SK-N-SH (cell line): ENCODE data around the gene MRPS33. TPM values are rescaled to one million over a fixed set of nuclear protein-coding genes. Genes with fewer than 3 reads are reported as not detected.

Experiments used
- CTCF ChIA-PET: fragments of 300-600, 350-600 bp; formaldehyde crosslinking; extraction: SDS; loops from one replicate; lab custom pipeline; 2021; lab: Yijun Ruan, JAX
- POLR2A ChIA-PET: fragments of 350-600 bp; sonication (Branson Sonifier 250); formaldehyde crosslinking; extraction: SDS; loops from one replicate; lab custom pipeline; 2020; ENCODE audit warnings: antibody characterized with exemption, inconsistent platforms; lab: Yijun Ruan, JAX
- DNase-seq: peaks from one replicate; pipeline ENCODE4 v3.0.0; 2012
- H2AFZ ChIP-seq: fragments of 200-600 bp; sonication (generic); 2 replicates; pipeline ENCODE4 v1.8.1; 2016; ENCODE audit warnings: antibody characterized with exemption, mild to moderate bottlenecking, low read depth
- H3F3A ChIP-seq: fragments of 200-600 bp; sonication (generic); replicated peaks from 2 replicates; pipeline ENCODE3; 2016; ENCODE audit warnings: antibody characterized with exemption, mild to moderate bottlenecking; ENCODE audit not compliant: insufficient read depth
- H3K27ac ChIP-seq, 2 experiments: fragments of 200-500 bp in 1 of 2; fragments of 200-600 bp in 1 of 2; sonication (Bioruptor generic) in 1 of 2; sonication (generic), shearing (Covaris generic) in 1 of 2; 2 replicates each; pipeline versions ENCODE4 v1.5.1 to v1.6.1; 2014 to 2016; ENCODE audit warnings: low read depth in 2 of 2, inconsistent platforms in 1 of 2, low read length in 1 of 2, mild to moderate bottlenecking in 1 of 2, mixed read lengths in 1 of 2
- H3K27me3 ChIP-seq: fragments of 200-600 bp; sonication (generic), shearing (Covaris generic); 2 replicates; pipeline ENCODE4 v1.6.1; 2016; ENCODE audit warnings: mixed run types; ENCODE audit not compliant: insufficient read depth
- H3K36me3 ChIP-seq, 2 experiments: fragments of 200-500 bp in 1 of 2; fragments of 200-600 bp in 1 of 2; sonication (Bioruptor generic) in 1 of 2; sonication (generic) in 1 of 2; replicated peaks in 1 of 2; 2 replicates each; pipeline versions ENCODE3 to v1.5.1; 2014 to 2016; ENCODE audit warnings: low read length in 1 of 2, mild to moderate bottlenecking in 1 of 2; ENCODE audit not compliant: insufficient read depth in 2 of 2, control insufficient read depth in 1 of 2
- H3K4me1 ChIP-seq, 2 experiments: fragments of 200-500 bp in 1 of 2; fragments of 200-600 bp in 1 of 2; sonication (Bioruptor generic) in 1 of 2; sonication (generic), shearing (Covaris generic) in 1 of 2; 2 replicates each; pipeline versions ENCODE4 v1.5.1 to v1.6.1; 2014 to 2016; ENCODE audit warnings: low read depth in 1 of 2, low read length in 1 of 2, mixed run types in 1 of 2; ENCODE audit not compliant: insufficient read depth in 2 of 2, control insufficient read depth in 1 of 2
- H3K4me2 ChIP-seq: fragments of 200-600 bp; sonication (generic), shearing (Covaris generic); 2 replicates; pipeline ENCODE4 v1.6.1; 2017; ENCODE audit warnings: mixed run types
- H3K4me3 ChIP-seq, 2 experiments: fragments of 200-500 bp in 1 of 2; fragments of 200-600 bp in 1 of 2; sonication (Bioruptor generic) in 1 of 2; sonication (generic), shearing (Covaris generic) in 1 of 2; 2 replicates each; pipeline versions ENCODE4 v1.5.1 to v1.8.1; 2014 to 2016; ENCODE audit warnings: low read depth in 2 of 2, inconsistent platforms in 1 of 2, low read length in 1 of 2, mild to moderate bottlenecking in 1 of 2, mixed read lengths in 1 of 2, moderate library complexity in 1 of 2
- H3K79me2 ChIP-seq: fragments of 200-600 bp; sonication (generic); 2 replicates; pipeline ENCODE4 v1.8.1; 2017; ENCODE audit warnings: mild to moderate bottlenecking; ENCODE audit not compliant: insufficient read depth
- H3K9ac ChIP-seq: fragments of 200-600 bp; sonication (generic); 2 replicates; pipeline ENCODE4 v1.6.1; 2017; ENCODE audit warnings: mixed run types
- H3K9me2 ChIP-seq: fragments of 200-600 bp; sonication (generic); 2 replicates; pipeline ENCODE4 v1.6.1; 2017; ENCODE audit warnings: mixed run types
- H3K9me3 ChIP-seq: fragments of 200-600 bp; sonication (generic); 2 replicates; pipeline ENCODE4 v1.6.1; 2017; ENCODE audit warnings: mixed run types, mild to moderate bottlenecking, moderate library complexity
- H4K20me1 ChIP-seq: fragments of 200-600 bp; sonication (generic); 2 replicates; pipeline ENCODE4 v1.6.1; 2017; ENCODE audit warnings: mild to moderate bottlenecking, mixed run types; ENCODE audit not compliant: insufficient read depth
- CHD2 ChIP-seq: fragments of 150-350 bp; IDR thresholded peaks from 2 replicates; pipeline ENCODE4 v1.6.1; 2018; ENCODE audit warnings: low read length; ENCODE audit not compliant: partially characterized antibody
- FOXJ3 ChIP-seq: sonication (generic); formaldehyde crosslinking; IDR thresholded peaks from 2 replicates; pipeline ENCODE4 v1.5.1; 2020; ENCODE audit warnings: mild to moderate bottlenecking, missing genetic modification reagents
- FOXM1 ChIP-seq: IDR thresholded peaks from 2 replicates; pipeline ENCODE4 v1.4.0; 2012; ENCODE audit warnings: low read depth, mild to moderate bottlenecking
- GABPA ChIP-seq: IDR thresholded peaks from 2 replicates; pipeline ENCODE4 v1.4.0; 2012; ENCODE audit warnings: low read depth, mild to moderate bottlenecking
- MEF2A ChIP-seq: IDR thresholded peaks from 2 replicates; pipeline ENCODE4 v1.4.0; 2012; ENCODE audit warnings: low read depth, borderline replicate concordance
- NRF1 ChIP-seq: IDR thresholded peaks from 2 replicates; pipeline ENCODE4 v1.6.1; 2012; ENCODE audit warnings: low read depth, mild to moderate bottlenecking, low read length
- RAD21 ChIP-seq: IDR thresholded peaks from 2 replicates; pipeline ENCODE4 v1.6.1; 2012; ENCODE audit warnings: mild to moderate bottlenecking, low read length
- RXRA ChIP-seq: IDR thresholded peaks from 2 replicates; pipeline ENCODE4 v1.4.0; 2012; ENCODE audit warnings: low read depth, mild to moderate bottlenecking, borderline replicate concordance
- SIN3A ChIP-seq: IDR thresholded peaks from 2 replicates; pipeline ENCODE4 v1.6.1; 2012; ENCODE audit warnings: low read depth, mild to moderate bottlenecking, low read length, moderate library complexity, borderline replicate concordance
- WGBS: methylation state at CpG from one replicate; pipeline ENCODE4 v1.1.6; 2017; ENCODE audit warnings: low lambda C conversion rate; 5-methylcytosine and 5-hydroxymethylcytosine counted together
- polyA plus RNA-seq, 3 experiments: library from polyadenylated mRNA; depleted of rRNA; stranded (reverse); fragments of >200 nt; gene quantifications; 2 replicates each; pipeline ENCODE4 v1.2.3, GENCODE V29; 2012
- TF ChIP-seq, protein P1 (sequence below): IDR thresholded peaks from 2 replicates; pipeline ENCODE4 v1.4.0; 2012; ENCODE audit warnings: low read depth, borderline replicate concordance
- TF ChIP-seq, protein P2 (sequence below): fragments of 150-350 bp; IDR thresholded peaks from 2 replicates; pipeline ENCODE4 v1.6.1; 2017; ENCODE audit warnings: antibody characterized with exemption, low read length, low read depth, borderline replicate concordance
- TF ChIP-seq, protein P3 (sequence below): IDR thresholded peaks from 2 replicates; pipeline ENCODE4; 2012
- TF ChIP-seq, protein P4 (sequence below): fragments of 200-600 bp; sonication (generic); IDR thresholded peaks from 2 replicates; pipeline ENCODE4 v1.6.1; 2017; ENCODE audit warnings: antibody characterized with exemption, mild to moderate bottlenecking, moderate library complexity
- TF ChIP-seq, protein P5 (sequence below): IDR thresholded peaks from 2 replicates; pipeline ENCODE4 v1.4.0; 2012; ENCODE audit warnings: low read depth, borderline replicate concordance

Gene MRPS33
- polyA plus RNA-seq, 1 of the 3 experiments (the other 2 are of a cell fraction) = 88.8 TPM

DNA sequence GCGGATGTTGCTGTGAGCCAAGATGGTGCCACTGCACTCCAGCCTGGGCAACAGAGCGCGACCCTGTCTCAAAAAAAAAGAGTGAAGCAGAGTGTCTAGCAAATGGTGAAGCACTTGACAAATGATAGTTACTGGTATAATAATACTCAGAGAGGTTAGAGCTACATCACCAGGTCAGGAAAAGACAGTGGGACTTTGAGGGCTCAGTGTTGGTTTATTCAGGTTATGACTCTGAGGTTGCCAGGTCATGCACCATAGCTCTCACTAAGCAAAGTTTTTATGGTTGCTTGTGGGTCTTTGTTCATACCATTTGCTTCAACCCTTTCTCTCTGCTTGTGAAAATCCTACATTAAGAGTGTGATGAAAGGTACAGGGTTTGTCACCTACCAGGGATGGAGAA lies 13.6 kb downstream of the MRPS33 start:
- CTCF ChIA-PET = interaction anchor here (1.0 to 1.5 kb wide), 6 partner anchors 9 to 191 kb away, joined by 3 to 6 read pairs (median 5); no protein-coding TSS in a partner anchor
- no peak overlapping the region for H3K27ac ChIP-seq

More for the DNA sequence above, 13.6 kb downstream of the MRPS33 start:
- H3K27me3 ChIP-seq = no peaks in the 10 kb centered on the region
- no peaks in the 10 kb centered on the region for H3F3A ChIP-seq
- no peaks in the 10 kb centered on the region for H3K9me2 ChIP-seq
- H3K9me3 ChIP-seq = no peaks in the 10 kb centered on the region
- no peak overlapping the region for H3K9ac ChIP-seq
- TF ChIP-seq NRF1 (no peak), MEF2A (no peak), RAD21 (no peak), RXRA (no peak), CHD2 (no peak), FOXM1 (no peak), FOXJ3 (CRISPR knock-in tag) (no peak), SIN3A (no peak), GABPA (no peak)
- TF ChIP-seq, protein P1, sequence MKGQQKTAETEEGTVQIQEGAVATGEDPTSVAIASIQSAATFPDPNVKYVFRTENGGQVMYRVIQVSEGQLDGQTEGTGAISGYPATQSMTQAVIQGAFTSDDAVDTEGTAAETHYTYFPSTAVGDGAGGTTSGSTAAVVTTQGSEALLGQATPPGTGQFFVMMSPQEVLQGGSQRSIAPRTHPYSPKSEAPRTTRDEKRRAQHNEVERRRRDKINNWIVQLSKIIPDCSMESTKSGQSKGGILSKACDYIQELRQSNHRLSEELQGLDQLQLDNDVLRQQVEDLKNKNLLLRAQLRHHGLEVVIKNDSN = no peak
- TF ChIP-seq, protein P2, sequence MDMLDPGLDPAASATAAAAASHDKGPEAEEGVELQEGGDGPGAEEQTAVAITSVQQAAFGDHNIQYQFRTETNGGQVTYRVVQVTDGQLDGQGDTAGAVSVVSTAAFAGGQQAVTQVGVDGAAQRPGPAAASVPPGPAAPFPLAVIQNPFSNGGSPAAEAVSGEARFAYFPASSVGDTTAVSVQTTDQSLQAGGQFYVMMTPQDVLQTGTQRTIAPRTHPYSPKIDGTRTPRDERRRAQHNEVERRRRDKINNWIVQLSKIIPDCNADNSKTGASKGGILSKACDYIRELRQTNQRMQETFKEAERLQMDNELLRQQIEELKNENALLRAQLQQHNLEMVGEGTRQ = no peak
- TF ChIP-seq, protein P3, sequence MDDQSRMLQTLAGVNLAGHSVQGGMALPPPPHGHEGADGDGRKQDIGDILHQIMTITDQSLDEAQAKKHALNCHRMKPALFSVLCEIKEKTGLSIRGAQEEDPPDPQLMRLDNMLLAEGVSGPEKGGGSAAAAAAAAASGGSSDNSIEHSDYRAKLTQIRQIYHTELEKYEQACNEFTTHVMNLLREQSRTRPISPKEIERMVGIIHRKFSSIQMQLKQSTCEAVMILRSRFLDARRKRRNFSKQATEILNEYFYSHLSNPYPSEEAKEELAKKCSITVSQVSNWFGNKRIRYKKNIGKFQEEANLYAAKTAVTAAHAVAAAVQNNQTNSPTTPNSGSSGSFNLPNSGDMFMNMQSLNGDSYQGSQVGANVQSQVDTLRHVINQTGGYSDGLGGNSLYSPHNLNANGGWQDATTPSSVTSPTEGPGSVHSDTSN = no peak
- TF ChIP-seq, protein P4, sequence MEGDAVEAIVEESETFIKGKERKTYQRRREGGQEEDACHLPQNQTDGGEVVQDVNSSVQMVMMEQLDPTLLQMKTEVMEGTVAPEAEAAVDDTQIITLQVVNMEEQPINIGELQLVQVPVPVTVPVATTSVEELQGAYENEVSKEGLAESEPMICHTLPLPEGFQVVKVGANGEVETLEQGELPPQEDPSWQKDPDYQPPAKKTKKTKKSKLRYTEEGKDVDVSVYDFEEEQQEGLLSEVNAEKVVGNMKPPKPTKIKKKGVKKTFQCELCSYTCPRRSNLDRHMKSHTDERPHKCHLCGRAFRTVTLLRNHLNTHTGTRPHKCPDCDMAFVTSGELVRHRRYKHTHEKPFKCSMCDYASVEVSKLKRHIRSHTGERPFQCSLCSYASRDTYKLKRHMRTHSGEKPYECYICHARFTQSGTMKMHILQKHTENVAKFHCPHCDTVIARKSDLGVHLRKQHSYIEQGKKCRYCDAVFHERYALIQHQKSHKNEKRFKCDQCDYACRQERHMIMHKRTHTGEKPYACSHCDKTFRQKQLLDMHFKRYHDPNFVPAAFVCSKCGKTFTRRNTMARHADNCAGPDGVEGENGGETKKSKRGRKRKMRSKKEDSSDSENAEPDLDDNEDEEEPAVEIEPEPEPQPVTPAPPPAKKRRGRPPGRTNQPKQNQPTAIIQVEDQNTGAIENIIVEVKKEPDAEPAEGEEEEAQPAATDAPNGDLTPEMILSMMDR = no peak
- TF ChIP-seq, protein P5, sequence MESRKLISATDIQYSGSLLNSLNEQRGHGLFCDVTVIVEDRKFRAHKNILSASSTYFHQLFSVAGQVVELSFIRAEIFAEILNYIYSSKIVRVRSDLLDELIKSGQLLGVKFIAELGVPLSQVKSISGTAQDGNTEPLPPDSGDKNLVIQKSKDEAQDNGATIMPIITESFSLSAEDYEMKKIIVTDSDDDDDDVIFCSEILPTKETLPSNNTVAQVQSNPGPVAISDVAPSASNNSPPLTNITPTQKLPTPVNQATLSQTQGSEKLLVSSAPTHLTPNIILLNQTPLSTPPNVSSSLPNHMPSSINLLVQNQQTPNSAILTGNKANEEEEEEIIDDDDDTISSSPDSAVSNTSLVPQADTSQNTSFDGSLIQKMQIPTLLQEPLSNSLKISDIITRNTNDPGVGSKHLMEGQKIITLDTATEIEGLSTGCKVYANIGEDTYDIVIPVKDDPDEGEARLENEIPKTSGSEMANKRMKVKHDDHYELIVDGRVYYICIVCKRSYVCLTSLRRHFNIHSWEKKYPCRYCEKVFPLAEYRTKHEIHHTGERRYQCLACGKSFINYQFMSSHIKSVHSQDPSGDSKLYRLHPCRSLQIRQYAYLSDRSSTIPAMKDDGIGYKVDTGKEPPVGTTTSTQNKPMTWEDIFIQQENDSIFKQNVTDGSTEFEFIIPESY = no peak
- H3K36me3 ChIP-seq = peaks cover 7 to 9% of the 10 kb centered on the region in 2 experiments
- no peaks in the 10 kb centered on the region for H4K20me1 ChIP-seq
- H3K4me2 ChIP-seq = no peak overlapping the region
- DNase-seq = no peak
- H2AFZ ChIP-seq = no peak overlapping the region
- no peaks in the 10 kb centered on the region for H3K4me1 ChIP-seq
- POLR2A ChIA-PET = no interaction called here
- no peaks in the 10 kb centered on the region for H3K79me2 ChIP-seq
- 93% methylated on average over 3 of the region's 3 CpGs for WGBS
- no peak overlapping the region for H3K4me3 ChIP-seq
